MG63 (cell line): ENCODE measurements around the gene MLN. TPM values are rescaled to one million over a fixed set of nuclear protein-coding genes. Genes with fewer than 3 reads are reported as not detected.

Experiments used
- total RNA-seq: library from RNA; depleted of rRNA; stranded (reverse); fragments of >200 nt; shearing (Covaris generic); gene quantifications from 2 replicates; pipeline ENCODE4 v1.2.3, GENCODE V29; 2014; ENCODE audit warnings: low replicate concordance; rRNA removed

MLN gene
- total RNA-seq, 1 experiment from 2014 or later: not detected

Other genes with a start within 250 kb of the MLN start
- gene BAK1, start 223.7 kb downstream of the MLN start, total RNA-seq: 11.7 and 21.8 TPM in 2 replicates
- 7.1 and 14.5 TPM in 2 replicates for gene ITPR3, start 182.7 kb downstream of the MLN start, total RNA-seq
- gene UQCC2, start 92.3 kb downstream of the MLN start, total RNA-seq: 10.8 and 36.4 TPM in 2 replicates
- gene IP6K3, start 57.1 kb downstream of the MLN start, total RNA-seq: not detected in 2 replicates
- gene LEMD2, start 14.9 kb downstream of the MLN start, total RNA-seq: 30.5 and 36.0 TPM in 2 replicates